HG02571 (cell line): ENCODE results near the gene MOK.
A peak's percentile ranks its signal among the peaks of the same experiment; 100 is the strongest.
"Not testable (repeated sequence)": the region's sequence is repeated elsewhere in the genome, so short reads cannot be mapped to it uniquely, and the experiment has no call there.

ENCODE experiments used
- ATAC-seq: cut with Tn5 transposase; IDR thresholded peaks from one replicate; pipeline ENCODE4 v1.9.1; 2021; ENCODE audit warnings: mild to moderate bottlenecking, moderate library complexity; ENCODE audit not compliant: unreplicated experiment

MOK gene

DNA sequence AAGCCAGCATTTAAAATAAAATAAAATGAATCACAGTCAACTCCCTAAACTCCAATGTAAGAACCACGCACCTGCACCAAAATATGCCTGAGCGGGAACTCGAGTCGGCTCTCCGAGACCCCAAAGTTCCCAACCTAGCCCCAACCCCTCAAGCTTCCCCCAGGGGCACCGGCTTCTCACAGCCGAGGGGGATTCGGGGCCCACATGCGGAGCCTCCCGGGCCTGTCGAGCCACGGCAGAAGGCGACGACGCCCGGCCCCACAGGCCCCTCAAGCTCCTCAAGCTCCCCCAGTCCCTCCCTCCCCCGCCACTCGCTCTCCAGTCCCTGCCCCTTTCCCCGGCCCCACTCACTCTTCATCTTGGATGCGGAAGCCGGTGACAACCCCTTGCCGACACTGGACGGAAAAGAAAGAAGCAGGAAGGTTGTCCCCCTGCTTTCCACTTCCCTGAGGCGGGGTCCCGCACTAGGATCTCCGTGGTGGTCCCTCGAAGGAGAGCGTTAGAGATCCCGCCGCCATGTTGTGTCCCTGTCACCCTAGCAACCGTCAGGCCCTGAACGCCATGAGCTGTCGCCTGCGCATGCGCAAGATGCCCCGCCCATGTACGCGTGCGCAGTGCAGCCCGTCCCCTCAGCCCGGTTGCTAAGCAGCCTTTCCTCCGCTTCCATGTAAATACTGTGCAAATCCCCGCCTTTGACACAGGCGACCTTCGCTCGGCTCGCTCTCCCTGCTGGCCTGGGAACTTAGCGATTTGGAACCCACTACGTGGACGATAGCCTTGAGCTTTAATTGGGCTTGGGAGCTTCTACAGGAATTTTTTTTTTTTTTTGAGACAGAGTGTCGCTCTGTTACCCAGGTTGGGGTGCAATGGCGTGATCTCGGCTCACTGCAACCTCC is at the start of gene MOK:
Gene MOK, minus strand, starts transcription at position 554 of the 896 bp plus-strand sequence. Its CDS starts 196 bp downstream, at position 358.
- peak; percentile 91 for ATAC-seq

DNA sequence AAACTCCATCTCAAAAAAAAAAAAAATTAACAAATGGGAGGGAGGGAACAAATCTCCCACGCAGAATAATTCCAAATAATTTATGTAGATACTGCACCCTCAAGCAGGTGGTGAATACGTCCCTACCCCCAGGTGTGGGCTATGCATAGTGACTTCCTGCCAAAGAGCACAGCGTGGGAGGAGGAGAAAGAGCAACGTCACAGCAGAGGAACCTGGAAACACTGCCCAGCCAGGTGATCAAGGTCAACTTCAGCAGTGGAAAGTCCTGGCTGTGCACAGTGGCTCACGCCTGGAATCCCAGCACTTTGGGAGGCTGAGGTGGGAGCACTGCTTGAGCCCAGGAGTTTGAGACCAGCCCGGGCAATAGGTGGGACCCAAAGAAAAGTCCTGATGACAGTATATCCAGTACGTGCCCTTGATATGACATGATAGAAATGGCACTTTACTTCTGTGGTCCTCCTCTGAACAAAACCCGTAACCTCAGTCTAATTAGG is 48.2 kb upstream of the MOK start:
- ATAC-seq, result no peak

GRCh38 chr14:102352213-102352612 is 47.2 kb upstream of the MOK start:
- no peak for ATAC-seq

- not testable (repeated sequence) for ATAC-seq
Observed at GRCh38 chr14:102351593-102351992, 46.6 kb upstream of the MOK start.

GRCh38 chr14:102351023-102351422 is 46.1 kb upstream of the MOK start:
- no peak for ATAC-seq

- no peak for ATAC-seq
Observed at GRCh38 chr14:102348376-102348775, 43.4 kb upstream of the MOK start.

DNA sequence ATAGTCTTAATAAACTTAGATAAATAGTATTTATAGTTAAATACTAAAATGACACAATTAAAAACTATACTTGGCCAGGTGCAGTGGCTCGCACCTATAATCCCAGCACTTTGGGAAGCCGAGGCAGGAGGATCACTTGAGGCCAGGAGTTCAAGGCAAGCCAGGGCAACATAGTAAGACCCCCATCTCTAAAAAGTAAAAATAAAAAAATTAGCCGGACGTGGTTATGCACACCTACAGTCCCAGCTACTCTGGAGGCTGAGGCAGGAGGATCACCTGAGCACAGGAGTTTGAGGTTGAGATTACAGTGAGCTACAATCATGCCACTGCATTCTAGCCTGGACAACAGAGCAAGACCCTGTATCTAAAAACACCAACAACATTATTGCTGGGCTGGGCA is 41.7 kb upstream of the MOK start:
- ATAC-seq, result no peak

DNA sequence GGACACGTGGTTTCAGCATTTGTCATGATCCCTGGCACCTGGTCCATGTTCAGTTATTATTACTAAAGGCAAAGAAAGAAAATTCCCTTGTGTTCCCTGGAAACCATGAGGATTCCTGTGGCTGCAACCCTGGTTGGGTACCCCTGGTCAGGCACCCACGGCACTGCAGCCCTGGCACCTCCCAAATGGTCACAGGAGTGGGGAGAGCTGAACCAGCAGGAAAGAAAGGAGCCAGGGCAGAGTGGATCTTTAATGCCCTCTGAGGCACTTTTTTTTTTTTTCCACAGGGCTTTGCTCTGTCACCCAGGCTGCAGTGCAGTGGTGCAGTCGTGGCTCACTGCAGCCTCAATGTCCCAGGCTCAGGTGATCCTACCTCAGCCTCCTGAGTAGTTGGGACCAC is 40.3 kb upstream of the MOK start:
- ATAC-seq, result no peak

GRCh38 chr14:102344485-102344884 is 39.5 kb upstream of the MOK start:
- no peak for ATAC-seq

DNA sequence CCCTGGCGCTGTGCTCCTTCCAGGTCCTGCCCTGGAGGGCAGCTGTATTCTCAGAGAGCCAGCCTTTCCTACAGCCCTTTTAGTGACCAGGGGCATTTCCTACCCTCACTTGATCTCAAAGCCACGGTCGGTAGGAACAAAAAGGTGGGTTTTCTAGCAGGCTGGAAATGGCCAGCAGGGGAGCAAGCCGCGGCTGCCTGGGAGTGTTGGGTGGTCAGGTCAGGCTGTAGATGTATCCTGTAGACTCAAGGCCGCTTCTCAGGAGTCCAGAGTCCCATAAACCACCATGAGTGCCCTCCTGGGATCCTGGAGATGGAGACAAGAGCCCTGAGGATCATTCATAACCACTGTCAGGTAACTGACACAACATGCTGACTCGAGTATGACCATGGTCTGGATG is 39.1 kb upstream of the MOK start:
- no peak for ATAC-seq

DNA sequence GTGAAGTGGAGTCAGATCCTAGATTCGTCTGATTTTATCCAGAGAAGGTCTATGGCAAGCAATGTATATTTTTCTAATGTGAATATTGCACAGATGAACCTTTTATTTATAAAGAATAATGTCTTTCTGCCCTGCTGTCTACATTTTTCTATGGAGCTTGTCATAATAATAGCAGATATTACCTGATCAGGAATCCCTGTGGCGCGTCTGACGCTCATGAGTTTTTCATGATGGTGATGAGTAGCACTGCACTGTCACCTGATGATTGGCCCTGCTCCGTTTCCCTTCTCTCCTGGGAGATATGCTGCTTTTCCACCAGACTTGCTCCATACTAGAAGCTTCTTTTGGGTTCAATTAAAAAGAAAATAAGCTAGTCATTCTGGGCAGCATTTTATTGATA is 37.3 kb upstream of the MOK start:
- no peak for ATAC-seq

- ATAC-seq, result no peak
Observed at GRCh38 chr14:102341566-102341965, 36.6 kb upstream of the MOK start.

- ATAC-seq, result no peak
Observed at GRCh38 chr14:102338724-102339123, 33.8 kb upstream of the MOK start.

DNA sequence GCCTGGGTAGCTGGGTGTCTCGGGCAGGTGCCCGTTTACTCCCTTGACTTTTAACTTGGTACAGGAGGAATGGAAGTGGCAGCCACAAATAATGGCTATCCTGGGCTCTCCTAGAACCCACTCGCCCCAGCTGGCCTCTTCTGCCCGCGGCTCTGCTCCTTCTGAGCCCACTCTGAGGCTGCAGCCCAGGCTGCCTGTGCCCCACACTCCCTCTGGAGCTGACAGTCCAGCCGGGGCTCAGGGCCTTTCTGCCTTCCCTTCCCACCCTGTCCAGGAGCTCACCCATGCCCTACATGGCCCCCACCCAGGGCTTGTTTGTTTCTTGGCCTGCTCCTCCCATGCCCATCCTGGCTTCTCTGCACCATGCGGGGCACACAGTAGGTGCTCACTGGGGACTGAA is 30.2 kb upstream of the MOK start:
- ATAC-seq, result no peak

GRCh38 chr14:102333795-102334705 is 29.1 kb upstream of the MOK start:
- ATAC-seq, result no peak

- ATAC-seq, result no peak
Observed at GRCh38 chr14:102333390-102333789, 28.4 kb upstream of the MOK start.

DNA sequence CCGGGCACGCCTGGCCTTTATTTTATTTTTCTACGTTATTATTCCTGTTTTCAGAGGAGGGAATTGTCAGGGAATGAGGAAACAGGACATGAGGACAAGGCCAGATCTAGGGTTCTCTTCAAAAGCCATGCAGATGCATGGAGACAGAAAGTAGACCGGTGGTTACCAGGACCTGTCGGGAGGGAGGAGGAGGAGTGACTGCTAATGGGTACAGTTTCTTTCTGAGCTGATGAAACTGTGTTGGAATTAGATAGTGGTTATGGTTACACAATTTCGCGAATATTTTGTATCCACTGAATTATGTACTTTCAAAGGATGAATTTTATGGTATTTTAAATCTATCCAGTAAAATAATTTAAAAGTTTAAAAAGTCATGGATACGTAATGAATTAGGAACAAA is 25.8 kb upstream of the MOK start:
- no peak for ATAC-seq

DNA sequence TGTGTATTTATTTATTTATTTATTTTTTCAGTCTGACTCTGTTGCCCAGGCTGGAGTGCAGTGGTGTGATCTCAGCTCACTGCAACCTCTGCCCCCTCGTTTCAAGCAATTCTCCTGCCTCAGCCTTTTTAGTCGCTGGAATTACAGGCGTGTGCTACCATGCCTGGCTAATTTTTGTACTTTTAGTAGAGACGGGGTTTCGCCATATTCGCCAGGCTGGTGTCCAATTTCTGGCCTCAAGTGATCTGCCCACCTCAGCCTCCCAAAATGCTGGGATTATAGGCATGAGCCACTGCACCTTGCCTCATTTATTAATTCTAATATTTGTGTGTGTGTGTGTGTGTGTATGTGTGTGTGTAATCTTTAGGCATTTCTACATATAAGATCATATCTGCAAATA is 24.4 kb upstream of the MOK start:
- ATAC-seq, result not testable (repeated sequence)

DNA sequence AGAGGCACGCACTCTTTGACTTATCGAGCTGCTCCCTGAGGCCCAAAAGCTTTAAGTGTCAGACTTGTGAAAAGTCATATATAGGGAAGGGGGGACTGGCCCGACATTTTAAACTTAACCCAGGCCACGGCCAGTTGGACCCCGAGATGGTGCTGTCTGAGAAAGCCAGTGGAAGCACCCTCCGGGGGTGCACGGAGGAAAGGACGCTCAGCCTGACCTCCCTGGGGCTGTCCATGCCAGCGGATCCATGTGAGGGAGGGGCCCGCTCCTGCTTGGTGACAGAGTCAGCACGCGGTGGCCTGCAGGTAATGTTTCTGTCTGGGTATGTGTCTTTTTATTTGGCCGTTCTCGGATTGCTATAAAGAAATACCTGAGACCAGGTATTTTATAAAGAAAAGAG is 21.6 kb upstream of the MOK start:
- ATAC-seq, result no peak

- no peak for ATAC-seq
Observed at GRCh38 chr14:102325791-102326345, 20.9 kb upstream of the MOK start.

- no peak for ATAC-seq
Observed at GRCh38 chr14:102323102-102323501, 18.1 kb upstream of the MOK start.
